HG03097 (cell line): Measurements from ENCODE around the gene MEX3D.

ENCODE experiments used
- ATAC-seq: cut with Tn5 transposase; IDR thresholded peaks from one replicate; pipeline ENCODE4 v1.9.1; 2021; ENCODE audit not compliant: unreplicated experiment, low FRiP score

MEX3D gene

GRCh38 chr19:1507763-1508506 lies 60.2 kb downstream of the MEX3D start:
- ATAC-seq, result no peak

GRCh38 chr19:1507192-1507660 lies 60.9 kb downstream of the MEX3D start:
- no peak for ATAC-seq

GRCh38 chr19:1505991-1506881 lies 61.9 kb downstream of the MEX3D start:
- ATAC-seq, result no peak

- ATAC-seq, result no peak
Observed at GRCh38 chr19:1505012-1505411, 63.1 kb downstream of the MEX3D start.
